ENCODE data around the gene JMJD8.

Gene JMJD8

GRCh38 chr16:658679-659571 lies 25.2 kb downstream of the JMJD8 start:
- H3K36me3 Mint-ChIP-seq: peaks cover 6% of the 10 kb centered on the region
- H3K27me3 Mint-ChIP-seq: no peaks in the 10 kb centered on the region
- no peak overlapping the region for H3K4me3 Mint-ChIP-seq
- peaks cover 14% of the 10 kb centered on the region for H3K4me1 Mint-ChIP-seq
- no peaks in the 10 kb centered on the region for H3K9me3 Mint-ChIP-seq
- ATAC-seq: no peak
- no peak overlapping the region for H3K27ac Mint-ChIP-seq

GRCh38 chr16:657487-657886 lies 26.6 kb downstream of the JMJD8 start:
- peaks cover 6% of the 10 kb centered on the region for H3K36me3 Mint-ChIP-seq
- no peak overlapping the region for H3K4me3 Mint-ChIP-seq
- no peaks in the 10 kb centered on the region for H3K27me3 Mint-ChIP-seq
- no peaks in the 10 kb centered on the region for H3K9me3 Mint-ChIP-seq
- ATAC-seq: no peak
- no peak overlapping the region for H3K27ac Mint-ChIP-seq
- peaks cover 14% of the 10 kb centered on the region for H3K4me1 Mint-ChIP-seq

GRCh38 chr16:654034-654433 lies 30.1 kb downstream of the JMJD8 start:
- Mint-ChIP-seq H3K27ac (no peak overlapping the region), H3K4me1 (peaks cover 6% of the 10 kb centered on the region), H3K36me3 (peaks cover 4% of the 10 kb centered on the region), H3K9me3 (no peaks in the 10 kb centered on the region), H3K27me3 (no peaks in the 10 kb centered on the region), H3K4me3 (no peak overlapping the region)
- no peak for ATAC-seq

- no peaks in the 10 kb centered on the region for H3K9me3 Mint-ChIP-seq
- H3K4me1 Mint-ChIP-seq: peaks cover 16% of the 10 kb centered on the region
- H3K27ac Mint-ChIP-seq: no peak overlapping the region
- H3K4me3 Mint-ChIP-seq: no peak overlapping the region
- ATAC-seq: no peak
- H3K27me3 Mint-ChIP-seq: no peaks in the 10 kb centered on the region
- H3K36me3 Mint-ChIP-seq: no peaks in the 10 kb centered on the region
These were observed 31.5 kb downstream of the JMJD8 start for GRCh38 chr16:652454-653305.

- no peak overlapping the region for H3K27ac Mint-ChIP-seq
- H3K4me1 Mint-ChIP-seq: peaks cover 25% of the 10 kb centered on the region
- no peaks in the 10 kb centered on the region for H3K36me3 Mint-ChIP-seq
- H3K9me3 Mint-ChIP-seq: no peaks in the 10 kb centered on the region
- H3K4me3 Mint-ChIP-seq: no peak overlapping the region
- ATAC-seq: no peak
- H3K27me3 Mint-ChIP-seq: no peaks in the 10 kb centered on the region
These were observed 32.3 kb downstream of the JMJD8 start for GRCh38 chr16:651844-652243.

- no peak overlapping the region for H3K27ac Mint-ChIP-seq
- ATAC-seq: peak; percentile 1
- H3K36me3 Mint-ChIP-seq: peaks cover 2% of the 10 kb centered on the region
- H3K4me3 Mint-ChIP-seq: peak overlapping the region; percentile 69
- no peaks in the 10 kb centered on the region for H3K9me3 Mint-ChIP-seq
- no peaks in the 10 kb centered on the region for H3K27me3 Mint-ChIP-seq
- H3K4me1 Mint-ChIP-seq: peaks cover 45% of the 10 kb centered on the region
These were observed 34.5 kb downstream of the JMJD8 start for GRCh38 chr16:649631-650030.

GRCh38 chr16:648781-649589 lies 35.1 kb downstream of the JMJD8 start, which contains the start of gene WDR90:
WDR90 (plus strand) TSS chr16:649365; CDS start chr16:649417, 52 bp downstream.
- Mint-ChIP-seq H3K36me3 (peaks cover 9% of the 10 kb centered on the region), H3K27ac (peak within 1 kb of the TSS; percentile 87), H3K9me3 (no peaks in the 10 kb centered on the region), H3K27me3 (no peaks in the 10 kb centered on the region), H3K4me3 (peak within 1 kb of the TSS; percentile 87), H3K4me1 (peaks cover 51% of the 10 kb centered on the region)
- ATAC-seq: peak; percentile 90

- Mint-ChIP-seq H3K4me1 (peaks cover 59% of the 10 kb centered on the region), H3K27me3 (no peaks in the 10 kb centered on the region)
- peak; percentile 32 for ATAC-seq
These were observed 35.9 kb downstream of the JMJD8 start for GRCh38 chr16:648071-648780.

GRCh38 chr16:647173-647902 lies 36.8 kb downstream of the JMJD8 start:
- Mint-ChIP-seq H3K27me3 (no peaks in the 10 kb centered on the region), H3K9me3 (no peaks in the 10 kb centered on the region), H3K27ac (peak overlapping the region; percentile 51), H3K36me3 (peaks cover 11% of the 10 kb centered on the region), H3K4me3 (peak overlapping the region; percentile 52), H3K4me1 (peaks cover 67% of the 10 kb centered on the region)
- ATAC-seq: no peak

More at GRCh38 chr16:648071-648780, 35.9 kb downstream of the JMJD8 start:
- no peaks in the 10 kb centered on the region for H3K9me3 Mint-ChIP-seq
- peak overlapping the region; percentile 87 for H3K4me3 Mint-ChIP-seq
- H3K27ac Mint-ChIP-seq: peak overlapping the region; percentile 87
- peaks cover 11% of the 10 kb centered on the region for H3K36me3 Mint-ChIP-seq

GRCh38 chr16:646679-647172 lies 37.4 kb downstream of the JMJD8 start:
- Mint-ChIP-seq H3K4me1 (peaks cover 67% of the 10 kb centered on the region), H3K36me3 (peaks cover 11% of the 10 kb centered on the region), H3K27ac (peak overlapping the region; percentile 51), H3K9me3 (no peaks in the 10 kb centered on the region), H3K27me3 (no peaks in the 10 kb centered on the region), H3K4me3 (peak overlapping the region; percentile 52)
- ATAC-seq: no peak

- ATAC-seq: no peak
- Mint-ChIP-seq H3K36me3 (peaks cover 11% of the 10 kb centered on the region), H3K9me3 (no peaks in the 10 kb centered on the region), H3K4me3 (no peak overlapping the region), H3K27me3 (no peaks in the 10 kb centered on the region), H3K4me1 (peaks cover 67% of the 10 kb centered on the region), H3K27ac (no peak overlapping the region)
These were observed 38.1 kb downstream of the JMJD8 start for GRCh38 chr16:645852-646678.

GRCh38 chr16:644556-644955 lies 39.6 kb downstream of the JMJD8 start:
- peaks cover 11% of the 10 kb centered on the region for H3K36me3 Mint-ChIP-seq
- peak overlapping the region; percentile 63 for H3K4me3 Mint-ChIP-seq
- ATAC-seq: no peak
- H3K9me3 Mint-ChIP-seq: no peaks in the 10 kb centered on the region
- H3K27ac Mint-ChIP-seq: peak overlapping the region; percentile 81
- H3K27me3 Mint-ChIP-seq: no peaks in the 10 kb centered on the region
- H3K4me1 Mint-ChIP-seq: peaks cover 72% of the 10 kb centered on the region

GRCh38 chr16:643050-643368 lies 41.1 kb downstream of the JMJD8 start:
- no peaks in the 10 kb centered on the region for H3K9me3 Mint-ChIP-seq
- H3K36me3 Mint-ChIP-seq: peaks cover 11% of the 10 kb centered on the region
- peak overlapping the region; percentile 82 for H3K4me3 Mint-ChIP-seq
- ATAC-seq: no peak
- H3K4me1 Mint-ChIP-seq: peaks cover 81% of the 10 kb centered on the region
- H3K27me3 Mint-ChIP-seq: no peaks in the 10 kb centered on the region
- peak overlapping the region; percentile 81 for H3K27ac Mint-ChIP-seq
